ENCODE measurements around the gene ROPN1B.

GRCh38 chr3:126026277-126026751 lies 57.3 kb downstream of the ROPN1B start:
- no peak for TF ChIP-seq CTCF (IDR thresholded peaks at IDR 0.05; ENCODE audit: insufficient read depth, low read length, poor library complexity, severe bottlenecking)
- no peak for TF ChIP-seq EZH2phosphoT487 (conservative IDR thresholded peaks at IDR 0.05; ENCODE audit: low read length)
